Body of pancreas (tissue), 4 donors: ENCODE results near the gene KRT75.

Experiments
- POLR2A ChIP-seq, 3 donors: fragments of 450-650 bp; IDR thresholded peaks; one replicate each; pipeline ENCODE4 v1.6.1; 2016; ENCODE audit warnings: antibody characterized with exemption in 3 of 3, mild to moderate bottlenecking in 2 of 3
- TF ChIP-seq, protein P1 (sequence below), 7 experiments: fragments of 450-650 bp in 4 of 7; fragments of 200-600 bp in 3 of 7; sonication (generic) in 3 of 7; IDR thresholded peaks; one replicate each; pipeline ENCODE4 v1.5.1; 2016 to 2019; ENCODE audit warnings: antibody characterized with exemption in 7 of 7

DNA sequence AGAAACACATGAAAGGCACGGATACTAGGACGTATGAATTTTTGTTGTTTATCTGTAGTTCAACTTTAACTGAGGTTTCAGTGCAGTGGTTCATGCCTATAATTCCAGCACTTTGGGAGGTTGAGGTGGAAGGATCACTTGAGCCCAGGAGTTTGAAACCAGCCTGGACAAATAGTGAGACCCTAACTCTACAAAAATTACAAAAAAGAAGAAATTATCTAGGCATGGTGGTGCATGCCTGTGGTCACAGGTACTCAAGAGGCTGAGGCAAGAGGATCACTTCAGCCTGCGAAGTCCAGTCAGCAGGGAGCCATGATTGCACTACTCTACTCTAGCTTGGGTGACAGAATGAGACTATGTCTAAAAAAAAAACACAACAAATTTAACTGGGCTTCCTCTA lies 9.8 kb upstream of the KRT75 start:
- no peak for TF ChIP-seq POLR2A (IDR thresholded peaks at IDR 0.05)
- TF ChIP-seq, protein P1, sequence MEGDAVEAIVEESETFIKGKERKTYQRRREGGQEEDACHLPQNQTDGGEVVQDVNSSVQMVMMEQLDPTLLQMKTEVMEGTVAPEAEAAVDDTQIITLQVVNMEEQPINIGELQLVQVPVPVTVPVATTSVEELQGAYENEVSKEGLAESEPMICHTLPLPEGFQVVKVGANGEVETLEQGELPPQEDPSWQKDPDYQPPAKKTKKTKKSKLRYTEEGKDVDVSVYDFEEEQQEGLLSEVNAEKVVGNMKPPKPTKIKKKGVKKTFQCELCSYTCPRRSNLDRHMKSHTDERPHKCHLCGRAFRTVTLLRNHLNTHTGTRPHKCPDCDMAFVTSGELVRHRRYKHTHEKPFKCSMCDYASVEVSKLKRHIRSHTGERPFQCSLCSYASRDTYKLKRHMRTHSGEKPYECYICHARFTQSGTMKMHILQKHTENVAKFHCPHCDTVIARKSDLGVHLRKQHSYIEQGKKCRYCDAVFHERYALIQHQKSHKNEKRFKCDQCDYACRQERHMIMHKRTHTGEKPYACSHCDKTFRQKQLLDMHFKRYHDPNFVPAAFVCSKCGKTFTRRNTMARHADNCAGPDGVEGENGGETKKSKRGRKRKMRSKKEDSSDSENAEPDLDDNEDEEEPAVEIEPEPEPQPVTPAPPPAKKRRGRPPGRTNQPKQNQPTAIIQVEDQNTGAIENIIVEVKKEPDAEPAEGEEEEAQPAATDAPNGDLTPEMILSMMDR (IDR thresholded peaks at IDR 0.05), result no peak
